Stimulated activated CD8-positive, alpha-beta memory T cell treated with anti-CD3 and anti-CD28 coated beads, Interleukin-15, amount 100 ng/mL, for 24 hours (primary cell): Measurements from ENCODE around the gene ATP1A2.

Source experiments
- DNase-seq: peaks from one replicate; pipeline ENCODE4 v3.0.0-alpha.2; 2020; ENCODE audit warnings: low read depth

ATP1A2 gene

DNA sequence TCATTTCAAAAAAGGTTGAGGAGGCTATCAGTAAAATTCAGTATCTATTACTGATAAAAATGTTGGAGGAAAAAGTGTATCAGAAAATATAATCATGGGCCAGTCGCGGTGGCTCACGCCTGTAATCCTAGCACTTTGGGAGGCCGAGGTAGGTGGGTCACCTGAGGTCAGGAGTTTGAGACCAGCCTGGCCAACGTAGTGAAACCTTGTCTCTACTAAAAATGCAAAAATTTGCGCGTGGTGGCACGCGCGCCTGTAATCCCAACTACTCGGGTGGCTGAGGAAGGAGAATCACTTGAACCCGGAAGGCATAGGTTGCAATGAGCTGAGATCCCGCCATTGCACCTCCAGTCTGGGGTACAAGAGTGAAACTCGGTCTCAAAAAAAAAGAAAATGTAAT lies 30.5 kb downstream of the ATP1A2 start:
- no peak for DNase-seq

- DNase-seq = no peak
These were observed 32.6 kb downstream of the ATP1A2 start for GRCh38 chr1:160148121-160148520.

DNA sequence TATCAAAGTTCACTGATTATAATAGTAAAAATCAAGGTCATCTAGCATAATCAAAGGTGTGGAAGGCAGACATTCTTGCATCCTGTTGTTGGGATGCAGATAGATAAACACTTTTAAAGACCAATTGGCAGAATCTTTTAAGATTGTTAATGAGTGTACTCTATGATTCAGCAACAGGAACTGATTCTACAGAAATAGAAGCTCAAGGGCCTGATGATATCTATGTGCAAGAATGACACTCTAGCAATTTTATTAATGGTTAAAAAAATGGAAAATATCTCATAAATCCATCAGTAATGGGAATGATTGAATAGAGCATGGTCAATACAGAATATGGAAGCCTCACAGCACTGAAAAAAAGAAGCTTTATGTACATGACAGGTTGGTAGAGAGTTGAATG lies 33.7 kb downstream of the ATP1A2 start:
- DNase-seq = no peak

- DNase-seq = no peak
These were observed 34.2 kb downstream of the ATP1A2 start for GRCh38 chr1:160149716-160150115.

DNA sequence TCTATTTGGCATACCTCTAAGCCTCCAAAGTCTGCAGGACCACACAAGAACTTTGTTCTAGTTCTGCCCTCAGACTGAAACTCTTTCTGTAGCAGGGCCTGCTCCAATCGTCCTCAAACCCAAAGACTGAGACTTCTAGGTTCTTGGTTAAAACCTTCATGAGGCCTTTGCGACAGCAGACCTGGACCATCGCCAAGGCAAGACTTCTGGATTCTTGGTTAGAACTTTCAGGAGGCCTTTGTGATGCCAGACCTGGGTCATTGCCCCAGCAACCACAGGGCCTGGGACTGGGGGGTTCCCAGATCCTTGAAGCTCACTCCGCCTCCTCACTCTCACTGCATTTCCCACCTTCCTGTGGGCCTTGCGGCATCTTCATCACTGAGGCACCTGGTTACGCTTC lies 35.7 kb downstream of the ATP1A2 start, which contains the start of gene ATP1A4:
Gene ATP1A4, plus strand, starts transcription at position 301 of the 400 bp plus-strand sequence. CDS start 438 bp downstream, outside the sequence.
- no peak for DNase-seq

GRCh38 chr1:160154790-160155189 lies 39.2 kb downstream of the ATP1A2 start:
- DNase-seq = no peak

GRCh38 chr1:160156361-160156760 lies 40.8 kb downstream of the ATP1A2 start:
- DNase-seq = no peak

DNA sequence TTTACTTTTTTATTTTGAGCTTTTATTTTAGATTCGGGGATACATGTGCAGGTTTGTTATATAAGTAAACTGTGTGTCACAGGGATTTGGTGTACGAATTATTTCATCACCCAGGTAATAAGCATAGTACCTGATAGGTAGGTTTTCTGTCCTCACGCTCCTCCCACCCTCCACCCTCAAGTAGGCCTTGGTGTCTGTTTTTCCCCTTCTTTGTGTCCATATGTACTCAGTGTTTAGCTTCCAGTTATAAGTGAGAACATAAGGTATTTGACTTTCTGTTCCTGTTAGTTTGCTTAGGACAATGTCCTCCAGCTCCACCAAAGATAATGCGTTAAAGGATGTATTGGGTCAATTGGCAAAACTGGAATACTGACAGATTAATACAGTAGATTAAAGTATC lies 41.6 kb downstream of the ATP1A2 start:
- DNase-seq = no peak

DNA sequence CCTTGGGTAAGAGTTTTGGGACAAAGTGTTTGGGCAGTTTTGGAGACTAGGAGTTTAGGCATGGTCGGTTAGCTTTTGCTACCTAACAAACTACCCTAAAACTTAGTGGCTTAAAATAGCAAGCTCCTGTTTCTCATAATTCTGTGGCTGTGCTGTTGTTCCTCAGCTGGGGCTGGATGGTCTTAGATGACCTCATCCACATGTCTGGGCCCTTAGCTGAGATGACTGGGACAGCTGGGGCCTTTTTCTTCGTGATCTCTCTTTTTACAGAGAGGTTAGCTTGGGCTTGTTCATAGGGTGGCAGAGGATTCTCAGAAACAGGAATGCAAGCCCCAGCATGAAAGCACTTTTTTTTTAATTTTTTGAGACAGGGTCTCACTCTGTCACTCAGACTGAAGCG lies 42.5 kb downstream of the ATP1A2 start:
- DNase-seq = no peak

- no peak for DNase-seq
These were observed 43.0 kb downstream of the ATP1A2 start for GRCh38 chr1:160158534-160158933.

GRCh38 chr1:160159846-160160245 lies 44.3 kb downstream of the ATP1A2 start:
- no peak for DNase-seq

GRCh38 chr1:160161965-160162705 lies 46.6 kb downstream of the ATP1A2 start:
- no peak for DNase-seq

DNA sequence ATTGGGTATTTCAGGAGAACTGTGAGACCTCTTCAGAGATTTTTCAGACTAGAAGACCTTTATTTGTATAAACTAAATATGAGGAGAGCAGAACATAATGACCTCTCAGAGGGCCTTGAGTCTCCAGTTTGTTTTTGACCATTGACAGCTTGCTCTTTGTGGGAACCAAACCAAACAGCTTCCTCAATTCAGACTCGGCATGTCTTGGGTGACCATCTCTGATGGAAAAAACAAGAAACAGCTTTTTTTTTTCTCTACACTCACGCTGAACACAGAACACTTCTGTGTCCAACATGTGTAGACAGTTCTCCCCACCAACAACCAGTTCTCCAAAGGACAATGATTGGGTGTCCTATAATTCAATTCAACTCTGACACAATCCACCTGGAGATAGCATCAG lies 47.4 kb downstream of the ATP1A2 start:
- DNase-seq = no peak

GRCh38 chr1:160163615-160164014 lies 48.1 kb downstream of the ATP1A2 start:
- no peak for DNase-seq

DNA sequence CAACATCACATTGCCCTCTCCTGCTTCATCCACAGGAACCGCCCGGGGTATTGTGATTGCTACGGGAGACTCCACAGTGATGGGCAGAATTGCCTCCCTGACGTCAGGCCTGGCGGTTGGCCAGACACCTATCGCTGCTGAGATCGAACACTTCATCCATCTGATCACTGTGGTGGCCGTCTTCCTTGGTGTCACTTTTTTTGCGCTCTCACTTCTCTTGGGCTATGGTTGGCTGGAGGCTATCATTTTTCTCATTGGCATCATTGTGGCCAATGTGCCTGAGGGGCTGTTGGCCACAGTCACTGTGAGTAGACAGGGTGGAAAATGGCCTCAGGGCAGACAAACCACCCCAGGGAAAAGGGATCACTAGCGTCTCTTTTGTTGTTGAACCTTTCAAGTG lies 48.6 kb downstream of the ATP1A2 start:
- no peak for DNase-seq

DNA sequence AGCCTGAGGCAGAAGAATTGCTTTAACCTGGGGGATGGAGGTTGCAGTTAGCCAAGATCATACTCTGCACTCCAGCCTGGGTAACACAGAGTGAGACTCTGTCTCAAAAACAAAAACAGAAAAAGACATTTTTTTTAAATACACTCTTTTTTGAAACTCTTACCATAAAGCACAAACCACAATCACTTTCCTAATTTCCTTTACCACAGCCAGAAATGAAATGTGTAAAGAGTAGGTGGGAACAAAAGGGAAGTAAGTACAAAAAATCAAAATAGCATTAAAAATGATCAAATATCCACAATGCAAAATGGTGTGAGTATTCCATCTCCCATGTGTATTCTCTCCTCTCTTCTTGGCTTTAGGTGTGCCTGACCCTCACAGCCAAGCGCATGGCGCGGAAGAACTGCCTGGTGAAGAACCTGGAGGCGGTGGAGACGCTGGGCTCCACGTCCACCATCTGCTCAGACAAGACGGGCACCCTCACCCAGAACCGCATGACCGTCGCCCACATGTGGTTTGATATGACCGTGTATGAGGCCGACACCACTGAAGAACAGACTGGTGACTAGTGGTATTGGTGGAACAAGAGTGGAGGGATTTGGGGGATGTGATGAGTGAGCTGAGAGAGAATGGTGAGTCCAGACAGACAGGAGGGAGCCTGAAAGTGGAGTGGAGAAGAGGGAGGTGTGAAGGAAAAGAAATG lies 50.8 kb downstream of the ATP1A2 start:
- no peak for DNase-seq

DNA sequence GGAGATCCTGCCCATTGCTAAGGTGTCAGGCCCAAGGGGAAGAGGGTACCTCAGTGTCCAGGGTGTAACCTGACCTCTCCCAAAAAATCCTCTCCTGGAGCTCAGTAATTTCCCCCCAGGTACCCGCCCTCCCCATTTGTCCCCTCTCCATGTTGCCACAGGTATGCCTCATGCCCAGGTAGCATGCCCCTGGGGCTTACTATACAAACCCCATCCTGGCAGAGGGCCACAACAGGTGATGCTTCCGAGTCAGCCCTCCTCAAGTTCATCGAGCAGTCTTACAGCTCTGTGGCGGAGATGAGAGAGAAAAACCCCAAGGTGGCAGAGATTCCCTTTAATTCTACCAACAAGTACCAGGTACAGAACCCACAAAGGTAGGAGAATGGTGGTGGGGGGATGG lies 51.5 kb downstream of the ATP1A2 start:
- DNase-seq = no peak

DNA sequence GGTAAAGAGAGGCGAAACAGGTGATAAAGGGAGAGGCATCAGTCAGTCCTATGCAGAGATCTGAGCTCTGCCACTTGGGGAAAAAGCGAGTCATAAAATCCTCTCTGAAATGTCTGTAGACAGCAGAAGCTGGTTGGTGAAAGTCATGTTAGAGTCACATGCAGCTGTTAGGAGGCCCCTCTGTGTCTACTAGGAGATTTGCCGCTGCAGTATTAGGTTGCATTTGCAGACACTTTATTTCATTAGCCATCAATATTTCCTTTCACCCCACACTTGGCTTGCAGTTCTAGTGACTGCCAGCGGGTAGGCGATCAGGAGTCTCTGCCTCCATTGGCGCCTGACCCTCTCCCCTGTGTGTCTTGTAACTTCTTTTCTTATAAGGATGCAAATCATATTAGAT lies 52.0 kb downstream of the ATP1A2 start:
- DNase-seq = no peak

GRCh38 chr1:160168016-160168415 lies 52.5 kb downstream of the ATP1A2 start:
- no peak for DNase-seq

DNA sequence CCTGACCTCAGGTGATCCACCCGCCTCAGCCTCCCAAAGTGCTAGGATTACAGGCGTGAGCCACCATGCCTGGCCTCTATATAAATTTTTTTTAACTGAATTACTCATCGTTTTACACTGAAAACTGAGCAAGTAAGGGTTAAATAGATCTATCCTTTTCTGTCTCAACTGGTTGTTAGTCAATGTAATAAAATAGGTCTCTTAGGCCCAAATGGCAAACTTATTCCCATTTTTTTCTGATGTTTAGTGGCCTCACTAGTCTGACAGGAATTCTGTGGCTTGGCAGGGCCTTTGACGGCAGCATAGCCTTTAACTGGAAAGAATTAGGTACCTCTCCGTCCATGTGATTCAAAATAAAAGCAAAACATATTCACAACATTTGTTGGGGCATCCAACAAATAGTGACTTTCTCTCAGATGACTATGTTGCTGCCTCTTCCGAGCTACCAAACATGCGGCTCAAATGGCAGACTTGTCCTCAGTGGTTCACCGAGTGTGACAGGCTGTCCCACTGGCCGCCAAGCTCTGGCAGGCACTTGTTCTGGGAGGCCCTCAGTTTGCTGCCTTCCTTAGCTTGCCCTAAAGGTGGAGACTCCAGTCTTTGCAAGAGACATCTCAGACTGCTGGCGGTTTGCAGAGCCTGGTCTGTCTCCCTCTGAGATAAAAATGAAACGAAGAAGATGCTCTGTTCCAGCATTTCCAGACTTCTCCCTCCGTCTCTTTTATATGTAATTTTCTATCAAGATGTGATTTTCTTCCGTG lies 53.2 kb downstream of the ATP1A2 start:
- no peak for DNase-seq

- DNase-seq = no peak
These were observed 54.2 kb downstream of the ATP1A2 start for GRCh38 chr1:160169553-160170399.

- no peak for DNase-seq
These were observed 55.8 kb downstream of the ATP1A2 start for GRCh38 chr1:160171354-160171753.
